ENCODE data around the gene CCSER1.

DNA sequence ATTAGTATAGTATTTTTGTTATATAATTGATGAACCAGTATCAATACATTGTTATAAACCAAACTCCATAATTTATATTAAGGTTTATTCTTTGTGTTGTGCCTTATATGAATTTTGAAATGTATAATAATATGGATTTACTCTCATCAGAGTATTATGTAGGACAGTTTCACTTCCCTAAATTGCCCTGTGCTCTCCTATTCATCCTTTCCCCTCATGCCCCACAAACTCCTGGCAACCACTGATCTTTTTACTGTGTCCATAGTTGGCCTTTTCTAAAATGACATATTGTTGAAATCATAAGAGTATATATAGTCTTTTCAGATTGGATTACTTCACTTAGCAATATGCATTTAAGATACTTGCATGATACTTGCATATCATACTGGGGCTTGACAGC is 1218.4 kb downstream of the CCSER1 start:
- TF ChIP-seq CTCF (IDR thresholded peaks at IDR 0.05) (no peak), POLR2A (IDR thresholded peaks at IDR 0.05) (no peak)

Data from upper lobe of left lung (tissue), 4 donors.